ENCODE measurements around the gene ZCCHC2. TPM values are rescaled to one million over a fixed set of nuclear protein-coding genes. Genes with fewer than 3 reads are reported as not detected.
A peak's percentile ranks its signal among the peaks of the same experiment; 100 is the strongest.

ZCCHC2 gene
- total and polyA plus RNA-seq, 9 of the 15 experiments (the other 6 are each of a cell fraction or from before 2014, with no cell fraction given), result 1.0 to 9.2 (median 6.0) TPM

GRCh38 chr18:62518460-62519375 lies 4.1 kb upstream of the ZCCHC2 start (continued):
- TF ChIP-seq C11orf30 (IDR thresholded peaks at IDR 0.05; ENCODE audit: low read depth) (peak; percentile 99), CUX1 (CRISPR knock-in tag; IDR thresholded peaks at IDR 0.05) (no peak), NFE2L1 (tag; IDR thresholded peaks at IDR 0.05; ENCODE audit: borderline replicate concordance, low read depth) (no peak), NFE2 (IDR thresholded peaks at IDR 0.05; ENCODE audit: low read depth) (peak; percentile 83), SAFB (IDR thresholded peaks at IDR 0.05; ENCODE audit: borderline replicate concordance, low read depth, low read length) (no peak), ZNF445 (CRISPR knock-in tag; IDR thresholded peaks at IDR 0.05; ENCODE audit: low read depth) (no peak), NR2F6 (CRISPR knock-in tag; IDR thresholded peaks at IDR 0.05) (no peak), NCOA1 (IDR thresholded peaks at IDR 0.05; ENCODE audit: low read depth) (no peak), BACH1 (tag; IDR thresholded peaks at IDR 0.05) (peak; percentile 89; the same call in 1 of the 2 replicates), ZNF592 (IDR thresholded peaks at IDR 0.05) (no peak), ZFP91 (CRISPR knock-in tag; IDR thresholded peaks at IDR 0.05) (no peak), PTBP1 (IDR thresholded peaks at IDR 0.05; ENCODE audit: low read depth, low read length) (no peak), SMARCA4 (IDR thresholded peaks at IDR 0.05) (peak; percentile 20; the same call in 1 of the 2 replicates), FOXA3 (CRISPR knock-in tag; conservative IDR thresholded peaks at IDR 0.05 in 1 of 2, IDR thresholded peaks at IDR 0.05 in 1 of 2) (no peak), YBX1 (IDR thresholded peaks at IDR 0.05) (no peak), ZNF146 (CRISPR knock-in tag; IDR thresholded peaks at IDR 0.05; ENCODE audit: unreplicated experiment) (no peak), POLR2G (IDR thresholded peaks at IDR 0.05; ENCODE audit: low read depth, low read length) (no peak)

Data from K562 (cell line).